Femur (tissue), 1 donor: ENCODE data around the gene PPP2R2B.

ENCODE experiments used
- DNase-seq: peaks from one replicate; pipeline ENCODE4 v3.0.0-alpha.2; 2017

PPP2R2B gene

GRCh38 chr5:146533882-146534281 lies 344.7 kb downstream of the PPP2R2B start:
- no peak for DNase-seq

- peak; percentile 55 for DNase-seq
Observed at GRCh38 chr5:146533260-146533857, 345.2 kb downstream of the PPP2R2B start.
